Breast epithelium (tissue), 3 donors: ENCODE results near the gene IL1F10.

ENCODE experiments used
- CTCF ChIP-seq, 3 donors: fragments of 450-650 bp; IDR thresholded peaks; one replicate each; pipeline ENCODE4 v1.5.1; 2016 to 2017; ENCODE audit warnings: antibody characterized with exemption in 3 of 3, mild to moderate bottlenecking in 3 of 3, moderate library complexity in 3 of 3
- POLR2AphosphoS5 ChIP-seq, 3 donors: sonication (generic); formaldehyde crosslinking; IDR thresholded peaks; one replicate each; pipeline ENCODE4 v1.6.1; 2017; ENCODE audit warnings: antibody characterized with exemption in 3 of 3

DNA sequence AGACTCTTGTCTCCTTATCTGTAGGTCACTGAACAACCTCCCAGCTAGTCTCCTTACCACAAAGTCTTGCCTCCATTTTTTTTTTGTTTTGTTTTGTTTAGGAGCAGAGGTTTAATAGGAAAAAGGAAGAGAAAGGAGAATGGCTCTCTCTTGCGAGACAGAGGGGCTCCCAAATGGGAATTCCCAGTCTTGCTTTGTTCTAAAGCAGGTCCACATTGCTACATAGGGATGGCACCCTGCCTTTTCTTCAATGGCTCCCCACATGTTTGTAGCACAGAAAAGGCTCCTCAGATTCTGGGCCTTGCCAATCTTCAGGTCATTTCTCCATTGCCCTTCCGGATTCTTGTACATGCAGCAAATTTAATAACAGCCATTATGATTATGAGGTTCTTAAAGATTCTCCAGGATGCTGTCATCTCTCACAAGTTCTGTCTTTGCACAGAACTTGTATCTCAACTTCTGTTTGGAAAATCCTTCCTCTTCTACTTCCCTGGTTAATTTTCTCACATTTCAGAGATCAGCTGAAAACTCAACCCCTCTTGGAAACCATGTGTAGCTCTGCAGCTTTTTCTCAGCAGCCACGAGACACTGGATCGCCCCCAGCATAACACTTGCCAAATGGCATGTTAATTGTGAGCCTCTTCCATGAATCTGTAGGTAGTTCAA lies 23.6 kb downstream of the IL1F10 start:
- TF ChIP-seq POLR2AphosphoS5 (IDR thresholded peaks at IDR 0.05) (no peak), CTCF (IDR thresholded peaks at IDR 0.05) (no peak)
